Spleen (tissue), 7 donors: Measurements from ENCODE around the gene MAST2.

ENCODE experiments used
- POLR2A ChIP-seq, 3 donors: fragments of 450-650 bp; IDR thresholded peaks; one replicate each; pipeline ENCODE4 v1.5.1; 2017; ENCODE audit warnings: antibody characterized with exemption in 3 of 3, mild to moderate bottlenecking in 1 of 3
- TF ChIP-seq, protein P1 (sequence below), 11 experiments: fragments of 200-600 bp in 7 of 11; fragments of 450-650 bp in 4 of 11; sonication (generic) in 4 of 11; IDR thresholded peaks in 8 of 11; conservative IDR thresholded peaks in 3 of 11; 1 replicate in 7 of 11; 2 replicates in 4 of 11; pipeline versions ENCODE4 v1.4.0 to v1.8.0; 2016 to 2021; ENCODE audit warnings: antibody characterized with exemption in 11 of 11, inconsistent platforms in 4 of 11, mild to moderate bottlenecking in 1 of 11
- donor health status: DM: no; HTN: no; CAD: no; lungs with moderate emphysema.
- donor health status: DM: no; HTN: no; CAD: no.
- donor health status: DM: no; HTN: no; CAD: no.

GRCh38 chr1:46057781-46058180, 254.4 kb downstream of the MAST2 start:
- no peak for TF ChIP-seq POLR2A (IDR thresholded peaks at IDR 0.05)
- TF ChIP-seq, protein P1, sequence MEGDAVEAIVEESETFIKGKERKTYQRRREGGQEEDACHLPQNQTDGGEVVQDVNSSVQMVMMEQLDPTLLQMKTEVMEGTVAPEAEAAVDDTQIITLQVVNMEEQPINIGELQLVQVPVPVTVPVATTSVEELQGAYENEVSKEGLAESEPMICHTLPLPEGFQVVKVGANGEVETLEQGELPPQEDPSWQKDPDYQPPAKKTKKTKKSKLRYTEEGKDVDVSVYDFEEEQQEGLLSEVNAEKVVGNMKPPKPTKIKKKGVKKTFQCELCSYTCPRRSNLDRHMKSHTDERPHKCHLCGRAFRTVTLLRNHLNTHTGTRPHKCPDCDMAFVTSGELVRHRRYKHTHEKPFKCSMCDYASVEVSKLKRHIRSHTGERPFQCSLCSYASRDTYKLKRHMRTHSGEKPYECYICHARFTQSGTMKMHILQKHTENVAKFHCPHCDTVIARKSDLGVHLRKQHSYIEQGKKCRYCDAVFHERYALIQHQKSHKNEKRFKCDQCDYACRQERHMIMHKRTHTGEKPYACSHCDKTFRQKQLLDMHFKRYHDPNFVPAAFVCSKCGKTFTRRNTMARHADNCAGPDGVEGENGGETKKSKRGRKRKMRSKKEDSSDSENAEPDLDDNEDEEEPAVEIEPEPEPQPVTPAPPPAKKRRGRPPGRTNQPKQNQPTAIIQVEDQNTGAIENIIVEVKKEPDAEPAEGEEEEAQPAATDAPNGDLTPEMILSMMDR (IDR thresholded peaks at IDR 0.05 in 8 of 11, conservative IDR thresholded peaks at IDR 0.05 in 3 of 11), result no peak
